Measurements from ENCODE around the gene ZNF385D. TPM values are rescaled to one million over a fixed set of nuclear protein-coding genes. Genes with fewer than 3 reads are reported as not detected.

Gene ZNF385D
- total RNA-seq, 4 donors from 2014 or later: 0.49 to 2.2 (median 1.5) TPM

- H3K9me3 ChIP-seq: no peaks in the 10 kb centered on the region
- WGBS, 2 donors: 84 to 91% methylated on average over 2 of the region's 2 CpGs
- DNase-seq: no peak
- TF ChIP-seq CTCF (IDR thresholded peaks at IDR 0.05): no peak
- TF ChIP-seq POLR2A (IDR thresholded peaks at IDR 0.05): no peak
- no peak overlapping the region for H3K27ac ChIP-seq
- no peaks in the 10 kb centered on the region for H3K36me3 ChIP-seq
- H3K4me1 ChIP-seq: no peaks in the 10 kb centered on the region
- H3K27me3 ChIP-seq: no peaks in the 10 kb centered on the region
- intact Hi-C loops (cut with DNase I): no loop called here
- no peak overlapping the region for H3K4me3 ChIP-seq (replicated peaks in 1 of 3)
Measured at GRCh38 chr3:21561472-21561871, 189.5 kb downstream of the ZNF385D start.

- Histone ChIP-seq H3K36me3 (no peaks in the 10 kb centered on the region), H3K27me3 (no peaks in the 10 kb centered on the region), H3K27ac (no peak overlapping the region), H3K9me3 (no peaks in the 10 kb centered on the region), H3K4me3 (replicated peaks in 1 of 3) (no peak overlapping the region), H3K4me1 (no peaks in the 10 kb centered on the region)
- WGBS, 2 donors: 91 to 98% methylated on average over 2 of the region's 2 CpGs
- peak in 1 of 2 donors; percentile 2 for DNase-seq
- intact Hi-C loops (cut with DNase I): no loop called here
- no peak for TF ChIP-seq POLR2A (IDR thresholded peaks at IDR 0.05)
- TF ChIP-seq CTCF (IDR thresholded peaks at IDR 0.05): no peak
Measured at GRCh38 chr3:21551019-21551418, 200.0 kb downstream of the ZNF385D start.

- Histone ChIP-seq H3K36me3 (no peaks in the 10 kb centered on the region), H3K9me3 (no peaks in the 10 kb centered on the region), H3K27ac (no peak overlapping the region), H3K4me1 (no peaks in the 10 kb centered on the region), H3K27me3 (no peaks in the 10 kb centered on the region), H3K4me3 (replicated peaks in 1 of 3) (no peak overlapping the region)
- intact Hi-C loops (cut with DNase I): no loop called here
- no peak for TF ChIP-seq POLR2A (IDR thresholded peaks at IDR 0.05)
- no peak for TF ChIP-seq CTCF (IDR thresholded peaks at IDR 0.05)
- 71 to 76% methylated on average over 4 of the region's 4 CpGs for WGBS, 2 donors
- no peak for DNase-seq
Measured at GRCh38 chr3:21544076-21544462, 206.9 kb downstream of the ZNF385D start.

GRCh38 chr3:21543380-21544075 lies 207.5 kb downstream of the ZNF385D start:
- H3K4me3 ChIP-seq (replicated peaks in 1 of 3): no peak overlapping the region
- intact Hi-C loops (cut with DNase I): no loop called here
- 82 to 87% methylated on average over 15 of the region's 15 CpGs for WGBS, 2 donors
- no peak for DNase-seq
- no peaks in the 10 kb centered on the region for H3K36me3 ChIP-seq
- TF ChIP-seq POLR2A (IDR thresholded peaks at IDR 0.05) (no peak), CTCF (IDR thresholded peaks at IDR 0.05) (no peak)
- no peak overlapping the region for H3K27ac ChIP-seq
- H3K4me1 ChIP-seq: no peaks in the 10 kb centered on the region
- H3K27me3 ChIP-seq: no peaks in the 10 kb centered on the region
- no peaks in the 10 kb centered on the region for H3K9me3 ChIP-seq

GRCh38 chr3:21542656-21543379 lies 208.2 kb downstream of the ZNF385D start:
- intact Hi-C loops (cut with DNase I): no loop called here
- Histone ChIP-seq H3K4me3 (replicated peaks in 1 of 3) (no peak overlapping the region), H3K36me3 (no peaks in the 10 kb centered on the region), H3K9me3 (no peaks in the 10 kb centered on the region), H3K4me1 (no peaks in the 10 kb centered on the region), H3K27ac (no peak overlapping the region), H3K27me3 (no peaks in the 10 kb centered on the region)
- DNase-seq: no peak
- WGBS, 2 donors: 86 to 94% methylated on average over 29 of the region's 29 CpGs
- TF ChIP-seq POLR2A (IDR thresholded peaks at IDR 0.05) (no peak), CTCF (IDR thresholded peaks at IDR 0.05) (no peak)

All from thyroid gland (tissue), 4 donors.